SH-SY5Y (cell line): ENCODE data around the gene CTNS.

Source experiments
- GATA2 ChIP-seq: IDR thresholded peaks from 2 replicates; pipeline ENCODE4 v1.6.1; 2011; ENCODE audit warnings: mild to moderate bottlenecking, low read depth, low read length
- GATA3 ChIP-seq: IDR thresholded peaks from 2 replicates; pipeline ENCODE4 v1.6.1; 2011; ENCODE audit warnings: low read depth, mild to moderate bottlenecking, low read length, moderate library complexity

CTNS gene

GRCh38 chr17:3636154-3636907 lies at the start of gene CTNS, which contains the start of gene SHPK:
TSS of gene CTNS (plus strand) at chr17:3636760. CDS start at chr17:3640207, 3,447 bp downstream.
TSS of gene SHPK (minus strand) at chr17:3636250. CDS start at chr17:3636219, 31 bp downstream.
- TF ChIP-seq GATA2 (no peak), GATA3 (no peak)

GRCh38 chr17:3589784-3590183 lies 46.8 kb upstream of the CTNS start:
- TF ChIP-seq GATA2 (no peak), GATA3 (no peak)

GRCh38 chr17:3590231-3590630 lies 46.3 kb upstream of the CTNS start:
- TF ChIP-seq GATA2 (no peak), GATA3 (no peak)

- TF ChIP-seq GATA3 (no peak), GATA2 (no peak)
Measured at GRCh38 chr17:3590768-3591167, 45.8 kb upstream of the CTNS start.

GRCh38 chr17:3592216-3592860 lies 44.2 kb upstream of the CTNS start:
- TF ChIP-seq GATA3 (no peak), GATA2 (no peak)

- TF ChIP-seq GATA3 (no peak), GATA2 (no peak)
Measured at GRCh38 chr17:3593384-3593783, 43.2 kb upstream of the CTNS start.

GRCh38 chr17:3594051-3594800 lies 42.3 kb upstream of the CTNS start:
- TF ChIP-seq GATA2 (no peak), GATA3 (no peak)

- TF ChIP-seq GATA2 (no peak), GATA3 (no peak)
Measured at GRCh38 chr17:3594976-3595375, 41.6 kb upstream of the CTNS start.

GRCh38 chr17:3596804-3597464 lies 39.6 kb upstream of the CTNS start:
- TF ChIP-seq GATA3 (no peak), GATA2 (no peak)

GRCh38 chr17:3598078-3598477 lies 38.5 kb upstream of the CTNS start:
- TF ChIP-seq GATA2 (no peak), GATA3 (no peak)

- TF ChIP-seq GATA3 (no peak), GATA2 (no peak)
Measured at GRCh38 chr17:3600529-3601205, 35.9 kb upstream of the CTNS start.

GRCh38 chr17:3602499-3602898 lies 34.1 kb upstream of the CTNS start:
- TF ChIP-seq GATA3 (no peak), GATA2 (no peak)

- no peak for TF ChIP-seq GATA3
- TF ChIP-seq GATA2 = no peak
Measured at GRCh38 chr17:3603119-3603869, 33.3 kb upstream of the CTNS start.

- TF ChIP-seq GATA2 (no peak), GATA3 (no peak)
Measured at GRCh38 chr17:3603870-3604259, 32.7 kb upstream of the CTNS start.
